Fibroblast of gingiva (primary cell): Measurements from ENCODE around the gene PPRC1.

Source experiments
- DNase-seq: peaks from one replicate; pipeline ENCODE4 v3.0.0-alpha.2; 2011; ENCODE audit warnings: low read depth

PPRC1 gene

GRCh38 chr10:102132563-102133372 lies at the start of gene PPRC1:
Gene PPRC1, plus strand, starts transcription at chr10:102133040. Its CDS starts 29 bp downstream, at chr10:102133069.
- peak; percentile 99 for DNase-seq

DNA sequence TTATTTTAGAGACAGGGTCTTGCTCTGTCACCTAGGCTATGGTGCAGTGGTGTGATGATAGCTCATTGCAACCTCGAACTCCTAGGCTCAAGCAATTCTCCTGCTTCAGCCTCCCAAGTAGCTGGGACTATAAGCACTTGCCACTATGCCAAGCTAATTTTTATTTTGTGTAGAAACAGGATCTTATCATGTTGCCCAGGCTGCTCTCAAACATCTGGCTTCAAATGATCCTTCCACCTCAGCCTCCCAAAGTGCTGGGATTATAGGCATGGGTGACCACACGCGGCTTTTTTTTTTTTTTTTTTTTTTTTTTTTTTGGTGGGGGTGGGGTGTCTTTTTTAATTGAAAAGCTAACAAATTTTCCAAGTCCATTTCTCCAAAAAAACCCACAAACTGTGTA lies 49.3 kb upstream of the PPRC1 start:
- no peak for DNase-seq

- DNase-seq, result no peak
Observed at GRCh38 chr10:102085336-102085735, 47.5 kb upstream of the PPRC1 start.

- no peak for DNase-seq
Observed at GRCh38 chr10:102086196-102086595, 46.6 kb upstream of the PPRC1 start.

DNA sequence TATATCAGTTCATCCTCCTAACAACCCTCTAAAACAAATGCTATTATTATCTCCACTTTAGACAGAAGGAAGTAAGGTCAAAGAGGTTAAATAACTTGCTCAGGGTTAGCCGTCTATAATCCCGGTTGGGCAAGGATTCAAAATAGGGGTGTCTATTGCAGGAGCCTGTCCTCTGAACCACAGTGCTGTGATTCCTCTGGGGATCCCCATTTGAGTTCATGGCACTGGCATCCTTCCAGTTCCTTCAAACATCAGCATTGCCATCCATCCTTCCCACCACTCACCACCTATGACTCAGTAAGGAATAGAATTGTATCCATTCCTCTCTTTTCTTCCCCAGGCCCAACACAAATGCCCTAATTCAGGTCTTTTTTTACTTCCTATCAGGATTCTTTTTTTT lies 42.1 kb upstream of the PPRC1 start:
- no peak for DNase-seq

- no peak for DNase-seq
Observed at GRCh38 chr10:102096449-102096848, 36.4 kb upstream of the PPRC1 start.

DNA sequence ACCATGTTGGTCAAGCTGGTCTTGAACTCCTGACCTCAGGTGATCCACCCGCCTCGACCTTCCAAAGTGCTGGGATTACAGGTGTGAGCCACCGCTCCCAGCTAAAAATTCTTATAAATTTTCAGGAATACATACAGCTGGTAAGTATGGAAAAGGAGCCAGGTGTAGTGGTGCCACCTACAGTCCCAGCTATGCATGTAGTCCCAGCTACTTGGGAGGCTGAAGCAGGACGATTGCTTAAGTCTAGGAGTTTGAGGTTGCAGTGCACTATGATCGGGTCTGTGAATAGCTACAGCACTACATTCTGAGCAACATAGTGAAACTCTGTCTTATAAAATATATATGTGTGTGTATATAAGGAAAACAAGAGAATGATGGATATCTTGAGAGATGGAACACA lies 31.7 kb upstream of the PPRC1 start:
- DNase-seq, result no peak

DNA sequence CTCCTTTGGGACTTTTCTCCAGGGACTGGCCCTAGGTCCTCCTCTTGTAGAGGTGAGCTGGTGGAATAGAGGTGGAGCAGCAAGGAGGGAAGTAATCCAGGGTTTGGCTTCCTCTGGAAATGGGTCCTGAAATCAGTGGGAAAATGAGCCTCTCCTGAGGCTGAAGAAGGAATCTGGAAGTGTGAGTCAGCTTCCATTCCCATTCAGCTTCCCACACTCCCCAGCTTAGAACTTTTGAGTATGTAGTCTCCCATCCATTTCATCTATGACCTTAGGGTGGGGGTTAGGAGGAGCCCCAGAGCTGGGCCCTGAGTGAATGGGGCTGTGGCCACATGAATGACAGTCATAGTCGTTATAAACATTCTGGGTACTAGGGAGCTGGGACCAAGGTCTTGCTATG lies 30.4 kb upstream of the PPRC1 start:
- no peak for DNase-seq

GRCh38 chr10:102106998-102107397 lies 25.8 kb upstream of the PPRC1 start:
- no peak for DNase-seq

DNA sequence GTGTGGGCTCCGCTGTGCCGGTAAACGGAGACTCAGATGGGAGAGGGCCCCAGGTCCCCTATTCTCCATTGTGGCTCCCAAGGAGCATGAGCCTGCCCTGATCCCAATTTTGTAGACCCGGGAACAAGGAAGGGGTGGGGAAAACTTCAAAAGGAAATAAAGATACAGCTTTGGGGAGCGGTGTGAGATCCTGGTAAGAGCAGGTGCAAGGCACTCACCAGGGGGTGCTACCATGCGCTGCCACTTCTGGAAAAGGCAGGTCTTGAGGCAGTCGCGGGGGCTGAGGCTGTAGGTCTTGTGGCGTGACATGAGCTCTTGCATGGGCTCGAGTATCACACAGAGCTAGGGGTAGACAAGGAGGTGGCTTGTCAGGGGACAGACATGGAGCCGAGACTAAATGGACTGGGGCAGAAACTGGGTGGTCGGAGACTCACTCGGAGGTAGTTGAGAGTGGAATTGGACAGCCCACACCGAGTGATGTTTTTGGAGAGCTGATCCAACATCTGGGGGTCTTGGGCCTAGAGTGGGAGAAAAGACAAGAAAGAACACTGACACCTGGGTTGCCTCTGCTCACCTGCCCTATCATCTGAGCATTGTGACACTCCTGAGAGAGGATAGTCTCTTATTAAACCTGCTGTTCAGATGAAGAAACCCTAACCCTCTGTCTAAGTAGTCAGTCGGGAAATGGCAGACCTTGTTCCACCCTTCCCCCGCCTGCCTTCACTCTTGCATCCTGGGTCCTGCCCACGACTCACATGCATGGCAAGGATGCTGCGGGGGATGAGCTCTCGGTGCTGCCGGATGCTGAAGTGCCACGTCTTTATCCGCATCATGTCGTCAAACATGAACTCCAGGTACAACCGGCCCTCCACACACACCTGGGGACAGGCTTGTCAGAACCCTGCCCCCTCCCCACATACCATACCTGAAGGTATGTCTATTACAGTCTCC lies 23.4 kb upstream of the PPRC1 start:
- no peak for DNase-seq

DNA sequence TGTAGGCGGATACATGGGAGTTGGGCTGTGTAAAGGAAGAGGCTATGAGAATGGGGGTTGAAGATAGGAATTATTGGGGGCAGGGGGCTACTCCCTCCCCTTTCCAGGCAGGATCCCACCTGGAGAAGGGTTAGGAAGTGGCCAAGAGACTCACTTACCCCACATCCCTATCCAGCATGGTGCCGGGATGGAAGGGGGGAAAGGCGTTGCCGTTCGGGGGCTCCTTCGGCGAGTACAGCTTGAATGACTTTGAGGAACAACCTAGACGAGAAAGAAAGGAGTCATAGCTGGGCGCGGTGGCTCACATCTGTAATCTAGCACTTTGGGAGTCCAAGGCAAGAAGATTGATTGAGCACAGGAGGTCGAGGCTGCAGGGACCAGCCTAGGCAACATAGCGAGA lies 21.6 kb upstream of the PPRC1 start:
- no peak for DNase-seq

- DNase-seq, result no peak
Observed at GRCh38 chr10:102112210-102112817, 20.5 kb upstream of the PPRC1 start.

- no peak for DNase-seq
Observed at GRCh38 chr10:102113261-102113955, 19.4 kb upstream of the PPRC1 start.

GRCh38 chr10:102113956-102114857 lies 18.6 kb upstream of the PPRC1 start:
- no peak for DNase-seq

GRCh38 chr10:102114861-102115618 lies 17.8 kb upstream of the PPRC1 start:
- peak; percentile 75 for DNase-seq

- DNase-seq, result no peak
Observed at GRCh38 chr10:102115775-102116174, 17.1 kb upstream of the PPRC1 start.

DNA sequence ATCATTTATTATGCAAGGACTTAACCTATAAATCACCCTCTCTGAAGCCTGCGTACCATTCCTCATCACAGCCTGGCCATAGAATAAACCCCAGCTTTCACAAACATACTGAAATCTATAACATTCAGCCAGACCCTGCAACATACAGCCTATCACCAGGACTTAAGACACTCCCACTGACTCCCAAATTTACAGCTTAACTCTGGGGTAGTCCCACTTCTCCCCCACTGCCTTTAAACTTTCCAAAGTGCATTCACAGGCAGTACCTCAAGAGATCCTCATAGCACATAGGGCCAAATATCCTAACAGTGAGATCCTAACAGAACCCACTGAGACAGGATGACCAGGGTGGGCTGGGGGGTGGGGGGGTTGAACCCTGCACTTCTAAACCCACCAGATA lies 16.2 kb upstream of the PPRC1 start:
- no peak for DNase-seq

GRCh38 chr10:102117391-102118159 lies 15.3 kb upstream of the PPRC1 start:
- DNase-seq, result peak; percentile 76

- DNase-seq, result peak; percentile 36
Observed at GRCh38 chr10:102118867-102119266, 14.0 kb upstream of the PPRC1 start.
